Liver (tissue), 9 donors: Measurements from ENCODE around the gene FRS3. TPM values are rescaled to one million over a fixed set of nuclear protein-coding genes. Genes with fewer than 3 reads are reported as not detected.

ENCODE experiments used
- DNase-seq: peaks from one replicate; pipeline ENCODE4 v3.0.0-alpha.2; 2017; ENCODE audit warnings: low spot score
- H3K27ac ChIP-seq, 2 donors: one replicate each; pipeline ENCODE4 v1.7.0; 2013; ENCODE audit warnings: inconsistent platforms in 2 of 2, low read length in 2 of 2, control low read depth in 1 of 2, low read depth in 1 of 2, mild to moderate bottlenecking in 1 of 2
- H3K27me3 ChIP-seq, 4 donors: one replicate each; pipeline versions ENCODE4 v1.6.1 to v1.7.0; 2013; ENCODE audit warnings: low read length in 3 of 4, inconsistent platforms in 1 of 4, mild to moderate bottlenecking in 1 of 4, moderate library complexity in 1 of 4; ENCODE audit not compliant: control insufficient read depth in 4 of 4, insufficient read depth in 4 of 4
- H3K36me3 ChIP-seq, 4 donors: one replicate each; pipeline versions ENCODE4 v1.6.1 to v1.7.0; 2013; ENCODE audit warnings: low read length in 3 of 4, mild to moderate bottlenecking in 3 of 4, low read depth in 1 of 4, moderate library complexity in 1 of 4; ENCODE audit not compliant: control insufficient read depth in 4 of 4, insufficient read depth in 3 of 4
- H3K4me1 ChIP-seq, 4 donors: one replicate each; pipeline versions ENCODE4 v1.6.1 to v1.7.0; 2013; ENCODE audit warnings: low read length in 3 of 4, mild to moderate bottlenecking in 3 of 4, moderate library complexity in 1 of 4; ENCODE audit not compliant: control insufficient read depth in 4 of 4, insufficient read depth in 4 of 4
- H3K4me3 ChIP-seq, 3 donors: one replicate each; pipeline versions ENCODE4 v1.6.1 to v1.7.0; 2013; ENCODE audit warnings: low read length in 3 of 3, control low read depth in 1 of 3, low read depth in 1 of 3, mild to moderate bottlenecking in 1 of 3
- H3K9ac ChIP-seq, 2 donors: one replicate each; pipeline ENCODE4 v1.7.0; 2013; ENCODE audit warnings: low read length in 2 of 2, mild to moderate bottlenecking in 2 of 2, moderate library complexity in 2 of 2, control low read depth in 1 of 2, low read depth in 1 of 2
- H3K9me3 ChIP-seq, 4 donors: one replicate each; pipeline versions ENCODE4 v1.6.1 to v1.7.0; 2013; ENCODE audit warnings: low read length in 3 of 4; ENCODE audit not compliant: control insufficient read depth in 4 of 4
- ATF3 ChIP-seq: IDR thresholded peaks from 2 replicates; pipeline ENCODE4 v1.6.1; 2016; ENCODE audit warnings: antibody characterized with exemption
- EGR1 ChIP-seq, 2 donors: IDR thresholded peaks; 2 replicates each; pipeline ENCODE4 v1.6.1; 2016 to 2018; ENCODE audit warnings: antibody characterized with exemption in 2 of 2, low read depth in 2 of 2
- FOXA1 ChIP-seq: IDR thresholded peaks from 2 replicates; pipeline ENCODE4 v1.6.1; 2016; ENCODE audit warnings: antibody characterized with exemption
- FOXA2 ChIP-seq: IDR thresholded peaks from 2 replicates; pipeline ENCODE4 v1.6.1; 2016; ENCODE audit warnings: antibody characterized with exemption
- GABPA ChIP-seq, 2 donors: IDR thresholded peaks in 1 of 2; conservative IDR thresholded peaks in 1 of 2; 2 replicates each; pipeline ENCODE4 v1.6.1; 2016; ENCODE audit warnings: antibody characterized with exemption in 2 of 2, mild to moderate bottlenecking in 1 of 2, moderate library complexity in 1 of 2
- HNF4G ChIP-seq: IDR thresholded peaks from 2 replicates; pipeline ENCODE4 v1.6.1; 2016; ENCODE audit warnings: antibody characterized with exemption
- JUND ChIP-seq, 2 donors: IDR thresholded peaks; 2 replicates each; pipeline ENCODE4 v1.6.1; 2016; ENCODE audit warnings: antibody characterized with exemption in 2 of 2
- NR2F2 ChIP-seq: IDR thresholded peaks from 2 replicates; pipeline ENCODE4 v1.6.1; 2016; ENCODE audit warnings: antibody characterized with exemption
- RAD21 ChIP-seq, 2 donors: IDR thresholded peaks; 2 replicates each; pipeline ENCODE4 v1.6.1; 2016; ENCODE audit warnings: antibody characterized with exemption in 2 of 2, mild to moderate bottlenecking in 2 of 2
- REST ChIP-seq: IDR thresholded peaks from 2 replicates; pipeline ENCODE4 v1.6.1; 2016; ENCODE audit warnings: antibody characterized with exemption, mild to moderate bottlenecking
- RXRA ChIP-seq, 2 donors: IDR thresholded peaks; 2 replicates each; pipeline ENCODE4 v1.6.1; 2017 to 2018; ENCODE audit warnings: antibody characterized with exemption in 2 of 2, mild to moderate bottlenecking in 1 of 2
- SP1 ChIP-seq: IDR thresholded peaks from 2 replicates; pipeline ENCODE4 v1.6.1; 2018; ENCODE audit warnings: antibody characterized with exemption, mild to moderate bottlenecking
- TAF1 ChIP-seq: conservative IDR thresholded peaks from 2 replicates; pipeline ENCODE4 v1.6.1; 2016; ENCODE audit warnings: antibody characterized with exemption, mild to moderate bottlenecking
- YY1 ChIP-seq: IDR thresholded peaks from 2 replicates; pipeline ENCODE4 v1.6.1; 2016; ENCODE audit warnings: antibody characterized with exemption, mild to moderate bottlenecking
- WGBS: extraction: QIAGEN DNeasy Blood & Tissue Kit; methylation state at CpG from one replicate; pipeline ENCODE4 v1.1.7; 2013; 5-methylcytosine and 5-hydroxymethylcytosine counted together
- polyA plus RNA-seq, 2 donors: library from polyadenylated mRNA; stranded (reverse) in 1 of 2; unstranded in 1 of 2; fragments of 200-250 nt in 1 of 2; fragments of >200 nt in 1 of 2; fragmentation: Nextera tagmentation in 1 of 2; extraction: Ambion mirVana in 1 of 2; gene quantifications; one replicate each; pipeline versions ENCODE4 v1.2.1 to v1.2.3, GENCODE V29; 2013 to 2015
- total RNA-seq, 2 donors: library from RNA; depleted of rRNA; stranded (reverse); fragments of >200 nt; gene quantifications; one replicate each; pipeline ENCODE4 v1.2.3, GENCODE V29; 2014
- TF ChIP-seq, protein P1 (sequence below): IDR thresholded peaks from 2 replicates; pipeline ENCODE4 v1.6.1; 2016; ENCODE audit warnings: antibody characterized with exemption
- TF ChIP-seq, protein P2 (sequence below): IDR thresholded peaks from 2 replicates; pipeline ENCODE4 v1.6.1; 2016; ENCODE audit warnings: antibody characterized with exemption
- TF ChIP-seq, protein P3 (sequence below): fragments of 150-350 bp; IDR thresholded peaks from 2 replicates; pipeline ENCODE4 v1.5.1; 2017; ENCODE audit warnings: improper control_type of control experiment, low read depth, low read length; ENCODE audit not compliant: missing input control
- donor health status: healthy.
- donor health status: healthy.
- donor health status: healthy.
- donor health status: healthy.
- donor health status: healthy.

FRS3 gene
- total and polyA plus RNA-seq, 4 donors: 0.42 to 1.6 (median 1.3) TPM

GRCh38 chr6:41730531-41731436 is 48.9 kb downstream of the FRS3 start:
- H3K27ac ChIP-seq: no peak overlapping the region
- no peaks in the 10 kb centered on the region for H3K36me3 ChIP-seq
- DNase-seq: no peak
- no peak overlapping the region for H3K4me3 ChIP-seq
- no peaks in the 10 kb centered on the region for H3K9me3 ChIP-seq
- TF ChIP-seq SP1 (no peak), FOXA1 (no peak), YY1 (no peak), ATF3 (no peak), RAD21 (IDR thresholded peaks at IDR 0.05) (no peak), REST (no peak), EGR1 (IDR thresholded peaks at IDR 0.05; ENCODE audit: low read depth in 2 of 2) (no peak), RXRA (IDR thresholded peaks at IDR 0.05) (no peak), HNF4G (no peak), TAF1 (no peak), GABPA (IDR thresholded peaks at IDR 0.05 in 1 of 2, conservative IDR thresholded peaks at IDR 0.05 in 1 of 2) (no peak), NR2F2 (no peak), JUND (IDR thresholded peaks at IDR 0.05) (no peak)
- TF ChIP-seq, protein P1, sequence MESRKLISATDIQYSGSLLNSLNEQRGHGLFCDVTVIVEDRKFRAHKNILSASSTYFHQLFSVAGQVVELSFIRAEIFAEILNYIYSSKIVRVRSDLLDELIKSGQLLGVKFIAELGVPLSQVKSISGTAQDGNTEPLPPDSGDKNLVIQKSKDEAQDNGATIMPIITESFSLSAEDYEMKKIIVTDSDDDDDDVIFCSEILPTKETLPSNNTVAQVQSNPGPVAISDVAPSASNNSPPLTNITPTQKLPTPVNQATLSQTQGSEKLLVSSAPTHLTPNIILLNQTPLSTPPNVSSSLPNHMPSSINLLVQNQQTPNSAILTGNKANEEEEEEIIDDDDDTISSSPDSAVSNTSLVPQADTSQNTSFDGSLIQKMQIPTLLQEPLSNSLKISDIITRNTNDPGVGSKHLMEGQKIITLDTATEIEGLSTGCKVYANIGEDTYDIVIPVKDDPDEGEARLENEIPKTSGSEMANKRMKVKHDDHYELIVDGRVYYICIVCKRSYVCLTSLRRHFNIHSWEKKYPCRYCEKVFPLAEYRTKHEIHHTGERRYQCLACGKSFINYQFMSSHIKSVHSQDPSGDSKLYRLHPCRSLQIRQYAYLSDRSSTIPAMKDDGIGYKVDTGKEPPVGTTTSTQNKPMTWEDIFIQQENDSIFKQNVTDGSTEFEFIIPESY: no peak
- TF ChIP-seq, protein P2, sequence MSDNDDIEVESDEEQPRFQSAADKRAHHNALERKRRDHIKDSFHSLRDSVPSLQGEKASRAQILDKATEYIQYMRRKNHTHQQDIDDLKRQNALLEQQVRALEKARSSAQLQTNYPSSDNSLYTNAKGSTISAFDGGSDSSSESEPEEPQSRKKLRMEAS: no peak
- no peak overlapping the region for H3K9ac ChIP-seq
- H3K4me1 ChIP-seq: peaks cover 0 to 11% (median 7%) of the 10 kb centered on the region in 4 donors
- WGBS: 83% methylated on average over 9 of the region's 9 CpGs
- no peaks in the 10 kb centered on the region for H3K27me3 ChIP-seq

GRCh38 chr6:41729624-41730023 is 50.1 kb downstream of the FRS3 start:
- H3K9ac ChIP-seq: no peak overlapping the region
- H3K4me1 ChIP-seq: peaks cover 0 to 9% (median 5%) of the 10 kb centered on the region in 4 donors
- 96% methylated on average over 7 of the region's 7 CpGs for WGBS
- no peaks in the 10 kb centered on the region for H3K36me3 ChIP-seq
- no peak overlapping the region for H3K27ac ChIP-seq
- no peak for DNase-seq
- H3K27me3 ChIP-seq: no peaks in the 10 kb centered on the region
- no peak overlapping the region for H3K4me3 ChIP-seq
- no peaks in the 10 kb centered on the region for H3K9me3 ChIP-seq
- TF ChIP-seq HNF4G (no peak), FOXA2 (no peak), GABPA (IDR thresholded peaks at IDR 0.05 in 1 of 2, conservative IDR thresholded peaks at IDR 0.05 in 1 of 2) (no peak), REST (no peak), RAD21 (IDR thresholded peaks at IDR 0.05) (no peak)
- TF ChIP-seq, protein P2: no peak
- TF ChIP-seq, protein P1: no peak
- TF ChIP-seq, protein P3, sequence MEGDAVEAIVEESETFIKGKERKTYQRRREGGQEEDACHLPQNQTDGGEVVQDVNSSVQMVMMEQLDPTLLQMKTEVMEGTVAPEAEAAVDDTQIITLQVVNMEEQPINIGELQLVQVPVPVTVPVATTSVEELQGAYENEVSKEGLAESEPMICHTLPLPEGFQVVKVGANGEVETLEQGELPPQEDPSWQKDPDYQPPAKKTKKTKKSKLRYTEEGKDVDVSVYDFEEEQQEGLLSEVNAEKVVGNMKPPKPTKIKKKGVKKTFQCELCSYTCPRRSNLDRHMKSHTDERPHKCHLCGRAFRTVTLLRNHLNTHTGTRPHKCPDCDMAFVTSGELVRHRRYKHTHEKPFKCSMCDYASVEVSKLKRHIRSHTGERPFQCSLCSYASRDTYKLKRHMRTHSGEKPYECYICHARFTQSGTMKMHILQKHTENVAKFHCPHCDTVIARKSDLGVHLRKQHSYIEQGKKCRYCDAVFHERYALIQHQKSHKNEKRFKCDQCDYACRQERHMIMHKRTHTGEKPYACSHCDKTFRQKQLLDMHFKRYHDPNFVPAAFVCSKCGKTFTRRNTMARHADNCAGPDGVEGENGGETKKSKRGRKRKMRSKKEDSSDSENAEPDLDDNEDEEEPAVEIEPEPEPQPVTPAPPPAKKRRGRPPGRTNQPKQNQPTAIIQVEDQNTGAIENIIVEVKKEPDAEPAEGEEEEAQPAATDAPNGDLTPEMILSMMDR: no peak
